ENCODE results near the gene HEMGN. TPM values are rescaled to one million over a fixed set of nuclear protein-coding genes. Genes with fewer than 3 reads are reported as not detected.

Gene HEMGN
- total and polyA plus RNA-seq, 10 of the 15 experiments (the other 5 are each of a cell fraction or from before 2014, with no cell fraction given), result 0.03 to 0.28 (median 0.09) TPM; not detected in 4

DNA sequence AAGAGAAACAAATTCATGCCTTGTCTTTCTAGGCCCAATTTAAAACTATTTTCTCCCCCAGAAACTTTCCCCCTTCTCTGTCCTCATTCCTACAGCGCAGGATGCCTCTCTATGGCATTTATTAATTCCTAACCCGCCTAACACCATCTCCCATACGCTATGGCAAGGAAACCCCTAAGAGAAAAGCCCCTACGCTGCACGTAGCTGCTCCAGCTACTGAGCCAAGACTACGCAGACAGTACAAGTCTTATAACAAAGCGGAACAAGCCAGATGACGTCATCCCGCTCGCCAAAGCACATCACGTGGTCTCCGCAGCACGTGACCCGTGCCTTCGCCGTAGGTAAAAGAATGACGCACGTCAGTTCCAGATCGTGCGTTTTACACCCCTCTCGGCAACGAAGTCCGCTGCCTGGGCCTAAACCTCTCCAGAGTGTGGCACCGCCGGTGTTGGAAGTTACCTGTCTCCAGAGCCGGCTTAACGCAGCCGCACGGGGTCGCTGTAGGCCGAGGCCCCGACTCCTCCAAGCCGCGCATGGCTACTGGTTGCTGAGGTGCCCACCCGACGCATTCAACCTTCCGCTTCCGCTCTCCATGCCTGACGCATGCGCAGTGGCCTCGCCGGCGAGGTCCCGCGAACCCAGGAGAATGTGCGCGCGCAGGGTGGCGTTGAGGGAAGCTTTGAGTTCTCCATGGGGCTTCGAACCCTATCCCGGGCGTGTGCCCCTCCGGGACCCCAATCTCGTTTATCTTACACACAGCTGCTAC, 15.8 kb downstream of the HEMGN start, which contains the start of gene TRMO (continued):
- TF ChIP-seq ZNF207 (IDR thresholded peaks at IDR 0.05; ENCODE audit: borderline replicate concordance) (peak; percentile 100), FOS (IDR thresholded peaks at IDR 0.05; ENCODE audit: borderline replicate concordance, extremely low read depth, insufficient read length) (peak; percentile 62), E2F4 (IDR thresholded peaks at IDR 0.05; ENCODE audit: low read depth, low read length) (no peak), NRF1 (conservative IDR thresholded peaks at IDR 0.05; ENCODE audit: low read depth, low read length) (peak; percentile 95), TAF1 (IDR thresholded peaks at IDR 0.05; ENCODE audit: borderline replicate concordance, low read depth, low read length) (peak; percentile 59), NBN (IDR thresholded peaks at IDR 0.05) (peak; percentile 100), ZNF217 (IDR thresholded peaks at IDR 0.05) (peak; percentile 55; the same call in 1 of the 2 replicates), YBX1 (IDR thresholded peaks at IDR 0.05) (no peak), CREM (IDR thresholded peaks at IDR 0.05; ENCODE audit: low read depth) (peak; percentile 99), ZBED1 (IDR thresholded peaks at IDR 0.05; ENCODE audit: borderline replicate concordance) (no peak), FOXM1 (IDR thresholded peaks at IDR 0.05; ENCODE audit: low read depth, low read length) (no peak), PRDM15 (CRISPR knock-in tag; IDR thresholded peaks at IDR 0.05) (peak; percentile 98), SUZ12 (IDR thresholded peaks at IDR 0.05; ENCODE audit: unreplicated experiment) (no peak), PAX5 (IDR thresholded peaks at IDR 0.05; ENCODE audit: borderline replicate concordance, low read depth, low read length) (no peak), RCOR1 (conservative IDR thresholded peaks at IDR 0.05; ENCODE audit: low read depth, low read length) (0 out of 2 replicates have a peak, but pooled peaks have one; percentile 67), GABPA (IDR thresholded peaks at IDR 0.05; ENCODE audit: low read depth) (peak; percentile 81), SMARCA5 (IDR thresholded peaks at IDR 0.05) (peak; percentile 86; the same call in 1 of the 2 replicates), POLR2AphosphoS5 (IDR thresholded peaks at IDR 0.05; ENCODE audit: low read length) (peak; percentile 96), JUND (IDR thresholded peaks at IDR 0.05; ENCODE audit: low read depth, low read length) (peak; percentile 99), TBL1XR1 (IDR thresholded peaks at IDR 0.05; ENCODE audit: low read depth, low read length) (peak; percentile 86), RAD51 (IDR thresholded peaks at IDR 0.05) (peak; percentile 100)
- TF ChIP-seq, protein P1, sequence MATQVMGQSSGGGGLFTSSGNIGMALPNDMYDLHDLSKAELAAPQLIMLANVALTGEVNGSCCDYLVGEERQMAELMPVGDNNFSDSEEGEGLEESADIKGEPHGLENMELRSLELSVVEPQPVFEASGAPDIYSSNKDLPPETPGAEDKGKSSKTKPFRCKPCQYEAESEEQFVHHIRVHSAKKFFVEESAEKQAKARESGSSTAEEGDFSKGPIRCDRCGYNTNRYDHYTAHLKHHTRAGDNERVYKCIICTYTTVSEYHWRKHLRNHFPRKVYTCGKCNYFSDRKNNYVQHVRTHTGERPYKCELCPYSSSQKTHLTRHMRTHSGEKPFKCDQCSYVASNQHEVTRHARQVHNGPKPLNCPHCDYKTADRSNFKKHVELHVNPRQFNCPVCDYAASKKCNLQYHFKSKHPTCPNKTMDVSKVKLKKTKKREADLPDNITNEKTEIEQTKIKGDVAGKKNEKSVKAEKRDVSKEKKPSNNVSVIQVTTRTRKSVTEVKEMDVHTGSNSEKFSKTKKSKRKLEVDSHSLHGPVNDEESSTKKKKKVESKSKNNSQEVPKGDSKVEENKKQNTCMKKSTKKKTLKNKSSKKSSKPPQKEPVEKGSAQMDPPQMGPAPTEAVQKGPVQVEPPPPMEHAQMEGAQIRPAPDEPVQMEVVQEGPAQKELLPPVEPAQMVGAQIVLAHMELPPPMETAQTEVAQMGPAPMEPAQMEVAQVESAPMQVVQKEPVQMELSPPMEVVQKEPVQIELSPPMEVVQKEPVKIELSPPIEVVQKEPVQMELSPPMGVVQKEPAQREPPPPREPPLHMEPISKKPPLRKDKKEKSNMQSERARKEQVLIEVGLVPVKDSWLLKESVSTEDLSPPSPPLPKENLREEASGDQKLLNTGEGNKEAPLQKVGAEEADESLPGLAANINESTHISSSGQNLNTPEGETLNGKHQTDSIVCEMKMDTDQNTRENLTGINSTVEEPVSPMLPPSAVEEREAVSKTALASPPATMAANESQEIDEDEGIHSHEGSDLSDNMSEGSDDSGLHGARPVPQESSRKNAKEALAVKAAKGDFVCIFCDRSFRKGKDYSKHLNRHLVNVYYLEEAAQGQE (IDR thresholded peaks at IDR 0.05; ENCODE audit: low read depth, low read length), result 0 out of 2 replicates have a peak, but pooled peaks have one; percentile 43

All from GM12878 (cell line).